IPS DF 6.9 (cell line): ENCODE measurements around the gene AFAP1.
A peak's percentile ranks its signal among the peaks of the same experiment; 100 is the strongest.

ENCODE experiments used
- DNase-seq: peaks from one replicate; pipeline ENCODE4 v3.0.0-alpha.2; 2013; ENCODE audit warnings: low read depth, low spot score
- H3K27ac ChIP-seq: one replicate; pipeline ENCODE4 v1.5.1; 2013; ENCODE audit warnings: low read length, control low read depth
- H3K27me3 ChIP-seq: 2 replicates; pipeline ENCODE4 v1.6.1; 2013; ENCODE audit warnings: mild to moderate bottlenecking, low read length; ENCODE audit not compliant: control insufficient read depth, insufficient read depth
- H3K36me3 ChIP-seq: 2 replicates; pipeline ENCODE4 v1.6.1; 2013; ENCODE audit warnings: low read length; ENCODE audit not compliant: control insufficient read depth, insufficient read depth
- H3K4me1 ChIP-seq: 2 replicates; pipeline ENCODE4 v1.6.1; 2013; ENCODE audit warnings: low read length; ENCODE audit not compliant: control insufficient read depth, insufficient read depth
- H3K4me3 ChIP-seq: 2 replicates; pipeline ENCODE4 v1.5.1; 2013; ENCODE audit warnings: mild to moderate bottlenecking, low read length
- H3K9me3 ChIP-seq: 2 replicates; pipeline ENCODE4 v1.6.1; 2013; ENCODE audit warnings: low read length, inconsistent platforms; ENCODE audit not compliant: control insufficient read depth, insufficient read depth
- WGBS: extraction: QIAGEN DNeasy Blood & Tissue Kit; methylation state at CpG from one replicate; pipeline ENCODE4 v1.1.7; 2013; ENCODE audit warnings: mixed read lengths, missing lambda C conversion rate; ENCODE audit not compliant: insufficient read length, insufficient coverage; 5-methylcytosine and 5-hydroxymethylcytosine counted together

Gene AFAP1

DNA sequence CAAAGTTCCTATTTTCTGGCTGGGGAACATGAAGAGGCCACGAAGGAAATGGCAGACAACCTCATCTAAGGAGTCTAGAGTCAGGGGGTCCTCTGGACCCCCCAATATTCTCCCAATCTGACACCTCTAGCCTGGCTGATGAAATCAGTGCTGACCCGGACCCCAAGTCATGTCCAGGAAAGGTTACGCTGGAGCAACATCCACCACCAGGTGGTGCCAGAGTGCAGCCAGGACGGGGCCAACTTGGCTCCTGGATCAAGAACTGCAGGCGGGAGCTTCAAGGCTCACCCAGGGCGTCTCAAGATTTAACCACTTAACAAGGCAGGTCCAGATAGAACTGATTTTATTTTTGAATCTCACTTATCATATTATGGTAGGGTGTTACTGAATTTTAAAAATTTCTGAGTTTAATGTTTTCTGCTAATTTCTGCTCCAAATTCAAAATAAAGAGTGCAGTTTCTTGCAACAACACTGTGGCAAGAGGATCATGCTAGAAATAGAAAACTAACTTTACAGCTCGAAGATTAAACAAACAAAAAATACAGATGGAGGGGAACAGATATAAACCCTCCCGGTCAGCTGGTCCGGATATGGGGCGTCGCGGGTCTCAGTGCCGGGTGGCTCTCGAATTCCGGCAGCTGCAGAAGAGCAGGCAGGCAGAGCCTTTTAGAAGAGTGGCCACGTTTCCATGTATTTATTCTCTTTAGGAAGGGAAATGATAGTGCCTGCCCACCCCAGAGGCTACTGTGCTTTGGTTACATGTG, 135.5 kb downstream of the AFAP1 start:
- Histone ChIP-seq H3K27me3 (no peaks in the 10 kb centered on the region), H3K27ac (no peak overlapping the region), H3K4me3 (no peak overlapping the region), H3K4me1 (peaks cover 5% of the 10 kb centered on the region; the same call in 1 of the 2 replicates), H3K36me3 (0 out of 2 replicates have a peak, but pooled peaks cover 2% of the 10 kb centered on the region), H3K9me3 (no peaks in the 10 kb centered on the region)
- peak; percentile 58 for DNase-seq
- no CpG with 5 or more reads among the region's 16 CpGs for WGBS

DNA sequence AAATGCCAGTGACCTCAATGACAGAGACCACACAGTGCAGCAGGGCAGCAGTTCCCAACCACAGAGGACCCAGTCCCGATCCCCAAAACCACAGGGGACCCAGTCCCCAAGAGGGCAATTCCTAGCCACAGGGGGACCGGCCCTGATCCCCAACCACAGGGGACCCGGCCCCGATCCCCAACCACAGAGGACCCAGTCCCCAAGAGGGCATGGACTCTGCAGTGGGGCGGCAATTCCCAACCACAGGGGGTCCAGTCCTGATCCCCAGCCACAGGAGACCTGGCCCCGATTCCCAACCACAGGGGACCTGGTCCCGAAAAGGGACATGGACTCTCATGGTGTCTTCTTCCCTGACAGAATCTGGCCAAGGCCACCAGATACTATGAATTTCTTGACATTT, 136.3 kb downstream of the AFAP1 start:
- H3K4me1 ChIP-seq = peaks cover 5% of the 10 kb centered on the region; the same call in 1 of the 2 replicates
- DNase-seq = no peak
- H3K4me3 ChIP-seq = no peak overlapping the region
- WGBS = no CpG with 5 or more reads among the region's 7 CpGs
- no peaks in the 10 kb centered on the region for H3K27me3 ChIP-seq
- H3K36me3 ChIP-seq = 0 out of 2 replicates have a peak, but pooled peaks cover 2% of the 10 kb centered on the region
- H3K9me3 ChIP-seq = no peaks in the 10 kb centered on the region
- no peak overlapping the region for H3K27ac ChIP-seq

- WGBS = no CpG with 5 or more reads among the region's 6 CpGs
- Histone ChIP-seq H3K4me3 (no peak overlapping the region), H3K4me1 (peaks cover 3% of the 10 kb centered on the region; the same call in 1 of the 2 replicates), H3K9me3 (no peaks in the 10 kb centered on the region), H3K36me3 (0 out of 2 replicates have a peak, but pooled peaks cover 2% of the 10 kb centered on the region), H3K27ac (no peak overlapping the region), H3K27me3 (no peaks in the 10 kb centered on the region)
- peak; percentile 75 for DNase-seq
Measured at GRCh38 chr4:7802093-7802726, 137.5 kb downstream of the AFAP1 start.

- no peak overlapping the region for H3K27ac ChIP-seq
- 0 out of 2 replicates have a peak, but pooled peaks cover 2% of the 10 kb centered on the region for H3K36me3 ChIP-seq
- H3K4me3 ChIP-seq = no peak overlapping the region
- H3K27me3 ChIP-seq = no peaks in the 10 kb centered on the region
- peaks cover 3% of the 10 kb centered on the region; the same call in 1 of the 2 replicates for H3K4me1 ChIP-seq
- H3K9me3 ChIP-seq = no peaks in the 10 kb centered on the region
- WGBS = no CpG with 5 or more reads among the region's 1 CpG
- DNase-seq = no peak
Measured at GRCh38 chr4:7801641-7802040, 138.0 kb downstream of the AFAP1 start.

GRCh38 chr4:7801001-7801400, 138.7 kb downstream of the AFAP1 start:
- no peak overlapping the region for H3K27ac ChIP-seq
- no CpG with 5 or more reads among the region's 10 CpGs for WGBS
- no peak overlapping the region for H3K4me3 ChIP-seq
- no peak for DNase-seq
- H3K9me3 ChIP-seq = no peaks in the 10 kb centered on the region
- H3K27me3 ChIP-seq = no peaks in the 10 kb centered on the region
- H3K4me1 ChIP-seq = peaks cover 1% of the 10 kb centered on the region; the same call in 1 of the 2 replicates
- H3K36me3 ChIP-seq = 0 out of 2 replicates have a peak, but pooled peaks cover 2% of the 10 kb centered on the region

DNA sequence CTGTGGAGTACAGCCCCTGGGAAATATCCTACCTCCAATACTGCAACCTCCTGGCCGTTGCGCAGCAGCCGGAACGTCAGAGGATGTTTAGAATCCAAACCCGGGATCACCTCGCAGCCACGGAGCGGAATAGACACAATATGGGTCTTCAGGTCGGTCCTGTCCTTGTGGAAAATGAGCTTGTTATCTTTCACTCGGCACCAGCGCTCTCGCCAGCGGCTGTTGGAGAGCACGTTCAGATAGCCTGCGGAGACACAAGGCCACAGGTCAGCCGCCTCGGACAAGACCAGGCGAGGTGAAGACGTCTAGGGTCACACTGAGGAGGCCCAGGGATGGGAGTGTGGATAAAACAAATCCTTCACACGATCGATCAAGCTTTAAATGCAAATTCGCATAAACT, 139.3 kb downstream of the AFAP1 start:
- 0 out of 2 replicates have a peak, but pooled peaks cover 2% of the 10 kb centered on the region for H3K36me3 ChIP-seq
- no peak for DNase-seq
- no CpG with 5 or more reads among the region's 22 CpGs for WGBS
- H3K27me3 ChIP-seq = no peaks in the 10 kb centered on the region
- no peak overlapping the region for H3K27ac ChIP-seq
- no peaks in the 10 kb centered on the region for H3K9me3 ChIP-seq
- H3K4me1 ChIP-seq = peaks cover 1% of the 10 kb centered on the region; the same call in 1 of the 2 replicates
- no peak overlapping the region for H3K4me3 ChIP-seq

DNA sequence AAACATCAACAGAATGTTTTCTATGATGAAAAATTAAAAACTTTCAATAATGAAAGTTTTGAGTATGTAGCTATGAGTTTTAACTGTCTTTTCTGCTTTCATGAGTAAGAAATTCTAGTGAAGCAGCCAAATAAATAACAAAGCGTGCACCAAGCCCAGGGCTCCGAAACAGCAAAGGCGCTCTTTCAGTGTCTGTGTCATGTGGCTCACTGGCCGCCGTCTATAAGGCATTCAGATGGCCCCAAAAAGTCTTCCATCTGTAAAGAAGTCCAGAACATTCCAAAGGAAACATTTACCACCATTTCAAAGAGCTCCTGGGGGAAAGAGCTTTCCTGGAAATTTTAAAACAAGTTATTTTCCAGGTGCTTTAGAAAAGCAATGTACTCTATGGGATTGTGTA, 139.9 kb downstream of the AFAP1 start:
- no CpG with 5 or more reads among the region's 5 CpGs for WGBS
- DNase-seq = no peak
- no peaks in the 10 kb centered on the region for H3K4me1 ChIP-seq
- H3K9me3 ChIP-seq = no peaks in the 10 kb centered on the region
- 0 out of 2 replicates have a peak, but pooled peaks cover 2% of the 10 kb centered on the region for H3K36me3 ChIP-seq
- no peak overlapping the region for H3K4me3 ChIP-seq
- no peaks in the 10 kb centered on the region for H3K27me3 ChIP-seq
- no peak overlapping the region for H3K27ac ChIP-seq

DNA sequence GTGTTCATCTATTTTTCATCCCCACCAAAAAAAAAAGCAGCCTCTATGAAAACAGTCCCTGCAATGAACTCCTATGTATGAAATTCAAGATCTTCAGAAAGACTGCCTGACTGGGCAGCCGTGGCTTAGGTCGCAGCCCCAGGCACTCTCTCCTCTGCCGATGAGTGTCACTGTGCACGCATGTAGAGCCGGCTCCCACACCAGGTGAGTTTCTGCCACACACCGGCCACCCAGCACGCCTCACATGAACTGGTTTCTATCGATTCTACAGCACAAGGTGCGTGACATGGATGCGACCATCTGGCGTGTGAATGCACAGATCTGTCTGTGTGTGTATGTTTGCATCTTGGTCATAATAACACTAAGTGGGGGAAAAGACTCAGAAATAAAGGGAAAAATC, 140.4 kb downstream of the AFAP1 start:
- Histone ChIP-seq H3K4me1 (no peaks in the 10 kb centered on the region), H3K4me3 (no peak overlapping the region), H3K27me3 (no peaks in the 10 kb centered on the region), H3K9me3 (no peaks in the 10 kb centered on the region), H3K36me3 (0 out of 2 replicates have a peak, but pooled peaks cover 2% of the 10 kb centered on the region), H3K27ac (no peak overlapping the region)
- WGBS = no CpG with 5 or more reads among the region's 11 CpGs
- no peak for DNase-seq

DNA sequence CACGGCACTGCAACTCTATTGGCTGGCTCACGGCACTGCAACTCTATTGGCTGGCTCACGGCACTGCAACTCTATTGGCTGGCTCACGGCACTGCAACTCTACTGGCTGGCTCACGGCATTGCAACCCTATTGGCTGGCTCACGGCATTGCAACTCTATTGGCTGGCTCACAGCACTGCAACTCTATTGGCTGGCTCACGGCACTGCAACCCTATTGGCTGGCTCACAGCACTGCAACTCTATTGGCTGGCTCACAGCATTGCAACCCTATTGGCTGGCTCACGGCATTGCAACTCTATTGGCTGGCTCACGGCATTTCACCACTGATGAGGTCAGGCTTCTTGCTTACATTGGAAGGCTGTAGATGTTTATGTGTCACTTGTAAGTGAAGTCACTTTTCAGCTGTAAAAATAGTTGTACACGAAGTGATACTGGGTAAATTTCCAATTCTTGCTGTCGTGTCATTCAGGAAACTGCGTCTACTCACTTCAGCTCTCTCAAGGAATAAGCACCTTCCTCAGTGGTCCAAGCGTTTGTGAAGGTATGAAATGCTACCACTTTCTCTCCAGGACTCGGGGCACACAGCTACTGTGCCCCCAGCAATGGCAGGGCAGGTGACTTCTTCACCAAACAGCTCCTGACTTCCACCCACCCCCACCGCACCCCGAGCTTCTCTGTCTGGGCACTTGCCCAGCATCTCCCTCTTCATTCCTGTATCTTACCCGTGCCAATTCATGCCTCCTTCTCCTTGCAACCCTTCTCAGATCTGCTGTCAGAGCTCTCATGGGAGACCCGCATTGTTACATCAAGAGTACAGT, 141.3 kb downstream of the AFAP1 start:
- H3K4me1 ChIP-seq = no peaks in the 10 kb centered on the region
- H3K4me3 ChIP-seq = no peak overlapping the region
- no peak overlapping the region for H3K27ac ChIP-seq
- no CpG with 5 or more reads among the region's 18 CpGs for WGBS
- no peak for DNase-seq
- H3K36me3 ChIP-seq = 0 out of 2 replicates have a peak, but pooled peaks cover 2% of the 10 kb centered on the region
- H3K9me3 ChIP-seq = no peaks in the 10 kb centered on the region
- H3K27me3 ChIP-seq = no peaks in the 10 kb centered on the region

DNA sequence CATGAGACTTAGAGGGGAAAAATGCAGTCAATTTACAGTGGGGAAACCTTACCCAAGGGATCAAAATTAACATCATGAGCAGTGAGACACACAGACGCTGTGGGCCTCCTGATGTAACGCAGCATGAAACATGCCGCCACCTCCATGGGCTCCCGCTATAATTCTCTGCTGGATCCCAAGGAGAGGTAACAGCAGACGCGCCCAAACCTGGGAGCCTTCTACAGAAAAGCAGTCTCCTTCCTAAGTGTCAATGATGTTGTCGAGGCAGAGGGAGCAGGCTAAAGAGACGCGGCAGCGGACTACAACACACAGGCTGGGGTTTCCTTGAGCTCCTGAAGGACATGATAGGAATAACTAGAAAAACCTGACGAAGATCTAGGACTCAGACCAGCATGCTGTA, 142.3 kb downstream of the AFAP1 start:
- DNase-seq = no peak
- H3K36me3 ChIP-seq = 0 out of 2 replicates have a peak, but pooled peaks cover 2% of the 10 kb centered on the region
- no peak overlapping the region for H3K27ac ChIP-seq
- H3K9me3 ChIP-seq = no peaks in the 10 kb centered on the region
- no peak overlapping the region for H3K4me3 ChIP-seq
- H3K4me1 ChIP-seq = no peaks in the 10 kb centered on the region
- H3K27me3 ChIP-seq = no peaks in the 10 kb centered on the region
- no CpG with 5 or more reads among the region's 11 CpGs for WGBS
